22Rv1 (cell line): ENCODE measurements around the gene MAD1L1.

Experiments used
- H3K27ac ChIP-seq: fragments of 450-650 bp; 2 replicates; pipeline ENCODE4 v1.5.1; 2017
- ZFX ChIP-seq: fragments of 450-650 bp; IDR thresholded peaks from 2 replicates; pipeline ENCODE4 v1.6.1; 2017; ENCODE audit warnings: antibody characterized with exemption, borderline replicate concordance
- TF ChIP-seq, protein P1 (sequence below): fragments of 450-650 bp; IDR thresholded peaks from 2 replicates; pipeline ENCODE4 v1.5.1; 2017; ENCODE audit warnings: mild to moderate bottlenecking

Gene MAD1L1

DNA sequence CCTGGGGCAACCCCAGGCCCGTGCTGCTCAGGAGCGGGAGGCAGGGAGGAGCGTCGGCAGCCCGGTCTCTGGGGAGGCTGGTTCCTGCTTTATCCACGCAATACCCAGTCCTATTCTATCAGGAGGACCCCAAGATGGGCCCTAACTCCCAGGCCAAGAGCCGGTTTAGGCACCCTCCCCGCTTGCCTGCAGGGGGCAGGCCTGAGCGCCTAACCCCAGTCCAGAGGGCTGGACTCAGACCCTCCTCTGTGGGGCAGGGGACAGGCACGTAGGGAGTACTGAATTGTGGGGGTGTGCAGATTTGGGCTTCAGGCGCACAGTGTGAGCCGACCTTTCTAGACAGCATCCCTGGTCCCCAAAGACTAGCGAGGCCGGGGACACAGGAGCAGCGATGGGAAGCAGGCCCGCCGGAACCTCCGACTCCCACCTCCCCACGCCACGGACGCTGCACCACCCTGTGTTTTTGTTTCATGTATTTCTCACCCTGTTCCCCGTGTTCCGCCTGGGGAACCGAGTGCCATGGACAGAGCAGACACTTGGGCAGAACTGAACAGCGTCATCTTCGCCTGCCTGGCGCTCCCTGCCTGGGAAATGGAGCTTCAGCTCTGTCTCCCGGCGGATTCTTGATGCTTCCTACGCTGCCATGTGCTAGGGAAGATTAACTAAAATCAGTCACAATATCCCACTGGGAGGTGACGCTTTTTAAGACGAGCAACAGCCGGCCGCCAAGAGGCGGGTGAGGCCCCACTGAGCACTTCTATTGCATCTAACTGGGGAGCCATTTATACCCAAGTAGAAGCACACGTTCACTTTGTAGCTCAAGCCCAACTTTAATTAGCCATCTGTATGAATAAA lies 14.6 kb upstream of the MAD1L1 start:
- no peak for TF ChIP-seq ZFX
- TF ChIP-seq, protein P1, sequence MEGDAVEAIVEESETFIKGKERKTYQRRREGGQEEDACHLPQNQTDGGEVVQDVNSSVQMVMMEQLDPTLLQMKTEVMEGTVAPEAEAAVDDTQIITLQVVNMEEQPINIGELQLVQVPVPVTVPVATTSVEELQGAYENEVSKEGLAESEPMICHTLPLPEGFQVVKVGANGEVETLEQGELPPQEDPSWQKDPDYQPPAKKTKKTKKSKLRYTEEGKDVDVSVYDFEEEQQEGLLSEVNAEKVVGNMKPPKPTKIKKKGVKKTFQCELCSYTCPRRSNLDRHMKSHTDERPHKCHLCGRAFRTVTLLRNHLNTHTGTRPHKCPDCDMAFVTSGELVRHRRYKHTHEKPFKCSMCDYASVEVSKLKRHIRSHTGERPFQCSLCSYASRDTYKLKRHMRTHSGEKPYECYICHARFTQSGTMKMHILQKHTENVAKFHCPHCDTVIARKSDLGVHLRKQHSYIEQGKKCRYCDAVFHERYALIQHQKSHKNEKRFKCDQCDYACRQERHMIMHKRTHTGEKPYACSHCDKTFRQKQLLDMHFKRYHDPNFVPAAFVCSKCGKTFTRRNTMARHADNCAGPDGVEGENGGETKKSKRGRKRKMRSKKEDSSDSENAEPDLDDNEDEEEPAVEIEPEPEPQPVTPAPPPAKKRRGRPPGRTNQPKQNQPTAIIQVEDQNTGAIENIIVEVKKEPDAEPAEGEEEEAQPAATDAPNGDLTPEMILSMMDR = peak; percentile 94
- H3K27ac ChIP-seq = no peak overlapping the region

- H3K27ac ChIP-seq = no peak overlapping the region
- no peak for TF ChIP-seq ZFX
- TF ChIP-seq, protein P1 = no peak
These were observed 13.3 kb upstream of the MAD1L1 start for GRCh38 chr7:2245883-2246675.

DNA sequence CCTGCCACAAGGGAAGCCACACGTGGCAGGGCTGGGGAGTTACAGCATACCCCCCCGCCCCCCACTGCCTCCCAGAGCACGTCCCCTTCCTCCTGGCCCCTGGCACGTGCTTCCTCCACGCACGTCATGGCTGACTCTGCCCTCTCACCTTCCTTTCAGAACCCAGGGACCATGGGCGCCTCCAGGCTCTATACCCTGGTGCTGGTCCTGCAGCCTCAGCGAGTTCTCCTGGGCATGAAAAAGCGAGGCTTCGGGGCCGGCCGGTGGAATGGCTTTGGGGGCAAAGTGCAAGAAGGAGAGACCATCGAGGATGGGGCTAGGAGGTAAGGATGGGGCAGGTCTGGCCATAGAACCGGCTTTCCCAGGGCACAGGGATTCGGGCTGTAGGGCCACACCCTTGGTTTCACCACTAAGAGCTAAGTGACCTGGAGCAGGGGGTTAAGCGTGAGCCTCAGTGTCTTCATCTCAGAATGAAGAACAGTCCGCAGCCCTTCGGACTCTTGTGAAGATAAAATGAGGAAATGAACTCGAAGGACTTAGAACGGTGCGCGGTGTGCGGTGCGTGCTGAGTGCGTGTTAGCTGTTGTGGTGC lies 11.8 kb upstream of the MAD1L1 start:
- H3K27ac ChIP-seq = no peak overlapping the region
- TF ChIP-seq ZFX = no peak
- TF ChIP-seq, protein P1 = no peak

- peak overlapping the region; percentile 77 for H3K27ac ChIP-seq
- TF ChIP-seq, protein P1 = no peak
- no peak for TF ChIP-seq ZFX
These were observed 10.7 kb upstream of the MAD1L1 start for GRCh38 chr7:2243458-2243857.

- TF ChIP-seq, protein P1 = no peak
- no peak for TF ChIP-seq ZFX
- H3K27ac ChIP-seq = peak overlapping the region; percentile 77
These were observed 10.0 kb upstream of the MAD1L1 start for GRCh38 chr7:2242541-2243429.

DNA sequence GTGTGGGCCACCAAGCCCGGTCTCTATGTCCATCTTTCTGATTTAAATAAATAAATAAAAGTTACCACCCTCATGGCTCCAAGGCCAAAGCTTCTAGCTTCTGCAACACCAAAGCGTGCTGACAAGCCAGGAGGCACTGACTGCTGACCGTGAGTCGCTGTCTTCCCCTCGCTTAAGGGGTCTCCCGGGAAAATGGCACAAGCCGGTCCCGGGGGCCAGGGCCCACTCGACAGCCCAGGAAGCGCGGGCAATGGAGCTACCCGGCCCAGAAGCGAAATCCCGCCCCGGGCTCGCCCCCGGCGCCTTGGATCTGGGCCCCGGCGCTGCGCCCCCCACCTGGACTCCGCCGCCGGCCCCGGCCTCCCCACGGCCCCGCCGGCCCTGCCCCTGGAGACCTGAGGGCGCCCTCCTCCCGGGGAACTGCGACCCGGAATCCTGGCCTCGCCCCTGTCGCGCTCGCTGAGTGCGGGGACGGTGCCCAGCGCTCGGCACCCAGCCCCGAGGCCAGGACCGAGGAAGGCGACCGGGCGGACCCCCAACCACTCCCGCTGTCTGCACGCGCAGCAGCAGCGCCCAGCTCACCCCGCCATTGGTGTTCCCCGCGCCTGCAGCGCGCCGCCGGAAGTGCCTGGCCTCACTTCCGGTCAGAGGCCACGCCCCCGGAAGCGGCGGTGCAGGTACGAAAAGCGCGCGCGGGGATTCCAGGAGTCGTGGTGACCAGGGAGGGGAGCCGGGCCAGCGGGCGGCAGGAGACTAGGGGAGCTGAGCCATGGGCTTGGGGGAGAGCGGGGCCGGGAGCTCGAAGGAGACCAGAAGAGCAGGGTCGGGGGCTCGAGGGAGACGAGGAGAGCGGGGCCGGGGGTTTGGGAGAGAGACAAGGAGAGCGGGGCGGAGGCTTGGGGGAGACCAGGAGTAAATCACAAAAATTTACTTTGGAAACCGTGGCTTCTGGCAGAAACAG lies 9.1 kb upstream of the MAD1L1 start, which contains the start of the genes MRM2 and NUDT1:
MRM2 (minus strand) TSS at position 626 of the 961 bp plus-strand sequence; CDS start at position 590, 36 bp downstream.
NUDT1 (plus strand) TSS at position 647 of the 961 bp plus-strand sequence. CDS start 2,349 bp downstream, outside the sequence.
- TF ChIP-seq ZFX = no peak
- TF ChIP-seq, protein P1 = no peak; the same call in 1 of the 2 replicates
- peak within 1 kb of the TSS; percentile 77 for H3K27ac ChIP-seq
